GM19025 (cell line): ENCODE results near the gene SWSAP1.
"Not testable (repeated sequence)": the region's sequence is repeated elsewhere in the genome, so short reads cannot be mapped to it uniquely, and the experiment has no call there.

Experiments used
- ATAC-seq: cut with Tn5 transposase; IDR thresholded peaks from one replicate; pipeline ENCODE4 v1.9.1; 2021; ENCODE audit warnings: mild to moderate bottlenecking, low read depth, moderate library complexity; ENCODE audit not compliant: unreplicated experiment

Gene SWSAP1

DNA sequence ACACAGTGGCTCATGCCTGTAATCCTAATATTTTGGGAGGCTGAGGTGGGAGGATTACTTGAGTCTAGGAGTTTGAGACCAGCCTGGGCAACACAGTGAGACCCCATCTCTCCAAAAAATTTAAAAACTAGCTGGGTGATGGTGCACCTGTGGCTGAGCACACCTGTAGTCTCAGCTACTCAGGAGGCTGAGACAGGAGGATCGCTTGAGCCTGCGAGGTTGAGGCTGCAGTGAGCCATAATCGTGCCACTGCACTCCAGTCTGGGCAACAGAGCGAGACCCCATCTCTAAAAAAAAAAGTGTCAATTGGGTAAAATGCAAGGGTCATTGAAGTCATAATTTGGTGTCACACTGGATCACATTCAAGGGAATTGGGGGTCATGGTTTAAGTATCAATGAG, 20.4 kb upstream of the SWSAP1 start:
- not testable (repeated sequence) for ATAC-seq

DNA sequence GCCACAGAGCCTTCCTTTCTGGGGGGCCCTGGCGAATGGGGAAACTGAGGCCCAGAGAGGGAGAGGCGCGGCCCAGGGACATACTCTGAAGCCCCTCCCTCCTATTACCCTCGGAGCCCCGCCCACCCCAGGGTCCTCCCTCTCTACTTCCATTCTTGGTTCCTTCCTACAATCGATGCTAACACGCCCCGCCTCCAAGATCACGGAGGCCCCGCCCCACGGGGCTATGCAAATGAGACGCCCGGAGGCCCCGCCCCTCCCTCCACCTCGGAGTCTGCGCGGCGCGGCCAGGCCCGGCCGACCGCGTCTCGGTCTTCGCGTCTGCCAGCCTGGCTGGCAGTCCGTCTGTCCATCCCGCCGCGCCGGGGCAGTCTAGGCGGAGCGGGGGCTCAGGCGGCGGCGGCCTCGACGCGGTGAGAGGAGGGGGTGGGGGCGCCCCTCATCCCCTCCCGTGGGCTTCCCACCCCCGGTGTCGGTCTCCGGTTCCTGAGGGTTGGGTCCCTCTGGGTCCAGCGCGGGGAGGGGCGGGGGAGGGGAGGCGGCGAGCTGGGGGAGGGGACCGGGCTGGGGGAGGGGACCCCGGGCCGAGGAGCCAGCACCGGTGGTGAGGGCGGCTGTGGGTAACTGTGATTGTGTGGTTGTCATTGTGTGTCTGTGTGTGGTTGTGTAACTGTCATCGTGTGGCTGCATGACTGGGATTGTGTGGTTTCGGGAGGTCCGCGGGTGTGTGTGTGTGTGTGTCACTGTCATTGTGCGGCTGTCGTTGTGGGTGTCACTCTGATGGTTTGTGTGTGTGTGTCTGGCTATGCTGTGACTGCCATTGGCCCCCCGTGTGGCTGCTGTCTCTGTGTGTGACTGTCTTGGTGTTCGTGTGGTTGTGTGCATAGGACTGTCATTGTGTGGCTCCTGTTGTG, 19.0 kb upstream of the SWSAP1 start, which contains the start of gene PLPPR2:
Gene PLPPR2, plus strand, starts transcription at position 273 of the 914 bp plus-strand sequence. CDS start 2,242 bp downstream, outside the sequence.
- ATAC-seq, result no peak

DNA sequence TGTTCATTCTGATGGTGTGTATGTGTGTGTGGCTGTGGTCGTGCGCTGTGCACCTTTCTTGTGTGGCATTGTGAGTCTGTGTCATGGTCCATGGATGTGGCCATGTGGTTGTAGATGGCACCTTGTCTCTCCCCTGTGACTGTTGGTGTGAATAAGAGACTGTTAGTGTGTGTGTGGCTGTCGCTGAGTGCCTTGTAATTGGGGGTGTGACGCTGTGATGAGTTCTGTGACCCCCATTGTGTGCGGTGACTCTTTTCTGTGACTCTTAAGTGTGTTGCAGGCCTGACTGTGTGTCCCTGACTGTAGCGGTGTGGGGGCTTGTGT, 18.4 kb upstream of the SWSAP1 start:
- no peak for ATAC-seq

DNA sequence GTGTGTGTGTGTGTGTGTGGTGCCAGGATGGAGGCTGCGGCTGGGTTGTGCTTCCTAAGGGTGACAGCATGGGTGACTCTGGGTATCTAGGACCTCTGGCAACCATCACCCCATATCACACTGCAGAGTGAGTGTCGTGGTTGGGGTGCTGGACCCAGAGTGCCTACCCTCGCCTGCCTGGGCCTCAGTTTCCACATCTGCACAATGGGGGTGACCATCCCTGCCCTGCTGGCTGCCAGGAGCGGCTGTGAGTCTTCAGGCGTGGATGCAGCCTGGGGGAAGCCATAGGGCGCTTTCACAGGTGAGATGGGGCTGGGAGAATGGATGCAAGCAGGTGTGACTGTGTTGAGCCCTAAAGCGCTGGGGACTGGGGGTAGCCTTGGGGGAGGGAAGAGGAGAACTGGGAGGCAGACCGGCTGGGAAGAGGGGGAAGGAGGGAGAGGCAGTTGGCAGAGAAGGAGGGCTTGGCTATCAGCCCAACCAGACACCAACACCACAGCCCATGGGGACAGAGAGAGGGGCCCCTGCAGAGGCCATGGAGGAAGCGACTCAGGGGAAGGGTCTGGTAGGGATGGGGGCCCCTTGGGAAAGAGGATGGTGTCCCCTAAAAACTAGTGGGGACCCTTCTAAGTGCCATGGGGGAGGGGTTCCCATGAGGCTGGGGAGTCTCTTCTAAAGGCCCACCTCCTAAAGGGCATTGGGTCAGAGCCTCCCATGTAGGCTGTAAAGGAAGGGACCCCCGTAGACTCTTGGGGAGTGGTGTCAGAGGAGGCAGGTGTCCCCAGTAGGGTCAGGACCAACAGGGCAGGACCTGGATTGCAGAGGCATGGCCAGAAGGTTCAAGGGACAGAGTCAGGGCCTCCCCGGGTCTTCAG, 17.6 kb upstream of the SWSAP1 start:
- ATAC-seq, result no peak

DNA sequence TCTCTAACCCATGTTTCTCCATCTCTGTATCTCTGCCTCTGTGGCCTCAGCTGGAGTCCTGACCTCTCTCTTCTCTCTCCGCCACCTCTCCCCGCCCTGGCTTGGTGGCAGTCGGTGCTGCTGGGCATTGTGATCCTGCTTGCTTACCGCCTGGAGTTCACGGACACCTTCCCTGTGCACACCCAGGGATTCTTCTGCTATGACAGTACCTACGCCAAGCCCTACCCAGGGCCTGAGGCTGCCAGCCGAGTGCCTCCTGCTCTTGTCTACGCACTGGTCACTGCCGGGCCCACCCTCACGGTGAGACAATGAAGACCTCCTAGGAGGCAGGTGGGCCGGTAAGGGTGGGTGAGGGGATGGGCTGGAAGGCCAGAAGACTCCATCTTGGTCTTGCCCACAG, 15.0 kb upstream of the SWSAP1 start:
- ATAC-seq, result no peak

DNA sequence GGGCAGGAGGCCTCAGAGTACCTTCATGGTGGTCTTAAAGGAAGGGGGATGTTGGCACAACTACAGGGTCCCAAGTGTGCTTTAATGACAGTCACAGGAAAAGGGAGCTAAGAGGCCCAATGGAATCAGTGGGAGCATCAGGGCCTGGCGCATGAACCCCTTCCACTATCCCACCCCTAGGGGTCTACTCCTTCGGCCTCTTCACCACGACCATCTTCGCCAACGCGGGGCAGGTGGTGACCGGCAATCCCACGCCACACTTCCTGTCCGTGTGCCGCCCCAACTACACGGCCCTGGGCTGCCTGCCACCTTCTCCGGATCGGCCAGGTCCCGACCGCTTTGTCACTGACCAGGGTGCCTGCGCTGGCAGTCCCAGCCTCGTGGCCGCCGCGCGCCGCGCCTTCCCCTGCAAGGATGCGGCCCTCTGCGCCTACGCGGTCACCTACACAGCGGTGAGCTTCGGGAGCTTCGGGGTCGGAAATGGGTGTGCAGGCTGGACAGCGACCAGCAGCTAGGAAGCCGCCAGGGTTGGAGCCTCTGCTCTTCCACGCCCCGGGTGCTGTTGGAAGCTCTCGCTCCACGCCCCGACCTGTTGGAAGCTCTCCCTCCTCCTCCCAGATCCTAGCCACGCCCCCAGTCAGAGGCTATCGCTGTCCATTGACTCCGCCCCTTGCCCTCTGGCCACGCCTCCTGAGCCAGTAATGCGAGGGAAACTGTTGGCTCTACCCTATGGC, 13.3 kb upstream of the SWSAP1 start:
- no peak for ATAC-seq

DNA sequence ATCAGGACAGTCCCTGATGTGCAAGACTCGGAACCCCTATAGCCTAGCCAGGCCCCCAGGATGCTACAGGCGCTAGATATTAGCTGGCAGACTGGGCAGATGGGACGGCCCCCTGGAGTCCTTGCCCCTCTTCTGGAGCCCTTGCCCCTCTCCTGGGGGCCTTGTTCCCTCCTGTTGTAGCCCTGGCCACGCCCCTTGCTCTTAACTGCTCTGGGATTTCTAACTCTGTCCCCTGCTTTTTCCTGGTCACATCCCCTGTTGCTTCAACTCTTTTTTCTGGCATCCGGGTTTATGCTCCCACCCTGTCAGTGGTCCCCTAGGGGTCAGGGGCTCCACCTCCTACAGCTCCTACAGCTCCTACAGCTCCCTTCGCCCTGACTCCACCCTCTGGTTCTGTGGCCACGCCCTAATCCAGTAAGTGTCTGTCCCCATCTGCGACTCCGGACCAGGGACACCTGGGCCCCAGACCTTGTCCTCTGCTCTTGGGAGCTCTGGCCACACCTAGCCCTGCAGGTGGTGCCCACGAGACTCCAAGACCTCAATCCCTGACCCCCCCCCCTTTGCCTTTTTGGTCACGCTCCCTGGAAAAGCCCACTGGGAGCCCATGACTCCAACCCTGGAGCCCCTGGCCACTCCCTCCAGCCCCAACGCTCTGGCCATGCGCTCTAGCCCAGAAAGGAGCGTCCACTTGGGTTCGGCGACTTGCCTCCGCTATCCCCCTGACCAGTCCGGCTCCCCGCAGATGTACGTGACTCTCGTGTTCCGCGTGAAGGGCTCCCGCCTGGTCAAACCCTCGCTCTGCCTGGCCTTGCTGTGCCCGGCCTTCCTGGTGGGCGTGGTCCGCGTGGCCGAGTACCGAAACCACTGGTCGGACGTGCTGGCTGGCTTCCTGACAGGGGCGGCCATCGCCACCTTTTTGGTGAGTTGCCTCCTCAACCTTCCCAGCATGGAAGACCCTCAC, 12.4 kb upstream of the SWSAP1 start:
- ATAC-seq, result no peak

DNA sequence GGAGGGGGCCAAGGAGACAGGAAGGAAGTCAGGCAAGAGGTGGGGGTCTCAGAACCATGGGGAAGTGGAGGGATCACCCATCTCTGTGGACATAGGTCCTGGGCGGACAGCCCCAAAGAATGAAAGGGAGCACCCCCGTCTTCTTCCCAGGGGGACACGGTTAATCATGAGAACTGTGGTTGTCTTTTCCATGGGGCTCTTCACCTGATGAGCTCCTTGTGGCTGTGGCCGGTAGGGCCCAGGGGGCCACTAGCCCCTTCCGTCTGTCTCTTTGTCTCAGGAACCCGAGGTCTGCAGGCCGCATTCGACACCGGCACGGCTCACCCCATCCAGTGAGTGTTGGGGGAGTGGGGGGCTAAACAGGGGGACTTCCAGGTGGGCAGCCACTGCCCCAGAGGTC, 10.6 kb upstream of the SWSAP1 start:
- ATAC-seq, result no peak

DNA sequence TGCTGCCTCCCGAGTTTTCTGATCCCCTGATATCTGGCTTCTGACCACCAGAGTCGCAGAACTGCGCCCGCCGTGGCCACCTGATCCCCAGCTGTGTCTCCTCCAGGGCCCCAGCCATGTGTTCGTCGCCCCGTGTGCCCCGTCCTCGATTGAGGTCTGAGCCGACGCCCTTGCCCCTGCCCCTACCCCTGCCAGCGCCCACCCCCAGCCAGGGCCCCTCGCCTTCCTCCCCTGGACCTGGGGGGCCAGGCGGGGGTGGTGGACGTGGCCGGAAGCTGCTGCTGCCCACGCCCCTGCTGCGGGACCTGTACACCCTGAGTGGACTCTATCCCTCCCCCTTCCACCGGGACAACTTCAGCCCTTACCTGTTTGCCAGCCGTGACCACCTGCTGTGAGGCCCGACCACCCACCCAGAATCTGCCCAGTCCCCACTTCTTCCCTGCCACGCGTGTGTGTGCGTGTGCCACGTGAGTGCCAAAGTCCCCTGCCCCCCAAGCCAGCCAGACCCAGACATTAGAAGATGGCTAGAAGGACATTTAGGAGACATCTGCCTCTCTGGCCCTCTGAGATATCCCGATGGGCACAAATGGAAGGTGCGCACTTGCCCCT, 10.1 kb upstream of the SWSAP1 start:
- no peak for ATAC-seq

DNA sequence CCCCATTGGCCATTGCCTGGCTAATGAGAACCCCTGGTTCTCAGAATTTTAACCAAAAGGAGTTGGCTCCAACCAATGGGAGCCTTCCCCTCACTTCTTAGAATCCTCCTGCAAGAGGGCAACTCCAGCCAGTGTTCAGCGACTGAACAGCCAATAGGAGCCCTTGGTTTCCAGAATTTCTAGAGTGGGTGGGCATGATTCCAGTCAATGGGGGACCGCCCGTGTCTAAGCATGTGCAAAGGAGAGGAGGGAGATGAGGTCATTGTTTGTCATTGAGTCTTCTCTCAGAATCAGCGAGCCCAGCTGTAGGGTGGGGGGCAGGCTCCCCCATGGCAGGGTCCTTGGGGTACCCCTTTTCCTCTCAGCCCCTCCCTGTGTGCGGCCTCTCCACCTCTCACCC, 9.5 kb upstream of the SWSAP1 start:
- ATAC-seq, result no peak

DNA sequence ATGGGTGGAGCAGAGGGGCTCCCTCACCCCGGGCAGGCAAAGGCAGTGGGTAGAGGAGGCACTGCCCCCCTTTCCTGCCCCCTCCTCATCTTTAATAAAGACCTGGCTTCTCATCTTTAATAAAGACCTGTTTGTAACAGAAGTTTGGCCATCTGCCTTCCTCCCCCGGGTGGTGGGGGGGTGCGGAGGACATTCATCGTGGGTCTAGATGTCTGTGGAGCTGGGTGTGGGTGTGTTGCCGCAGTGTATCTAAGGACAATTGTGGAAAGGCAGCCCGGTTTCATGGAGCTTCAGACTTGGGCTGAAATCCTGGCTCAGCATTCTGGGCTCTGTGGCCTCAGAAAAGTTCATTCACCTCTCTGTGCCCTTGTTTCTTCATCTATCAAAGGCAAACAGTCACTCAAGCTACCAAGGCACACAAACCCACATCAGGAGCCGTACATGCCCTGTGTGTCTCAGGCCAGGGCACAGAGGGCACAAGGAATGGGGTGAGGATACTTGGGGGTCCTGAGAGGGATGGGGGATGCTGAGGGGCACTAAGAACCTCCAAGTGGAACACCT, 8.8 kb upstream of the SWSAP1 start:
- ATAC-seq, result no peak

DNA sequence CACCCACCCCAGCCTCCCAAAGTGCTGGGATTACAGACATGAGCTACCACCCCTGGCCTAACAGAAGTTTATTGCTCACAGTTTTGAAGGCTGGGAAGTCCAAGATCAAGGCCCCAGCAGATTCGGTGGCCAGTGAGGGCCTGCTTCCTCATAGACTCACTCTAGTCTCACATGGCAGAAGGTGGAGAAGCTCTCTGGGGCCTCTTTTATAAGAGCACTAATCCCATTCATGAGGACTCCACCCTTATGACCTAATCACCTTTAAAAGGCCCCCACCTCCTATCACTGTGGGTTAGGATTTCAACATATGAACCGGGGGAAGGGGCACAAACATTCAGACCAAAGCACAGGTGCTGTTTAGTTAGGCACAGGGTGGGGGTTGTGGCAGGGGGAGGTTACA, 6.9 kb upstream of the SWSAP1 start:
- no peak for ATAC-seq

DNA sequence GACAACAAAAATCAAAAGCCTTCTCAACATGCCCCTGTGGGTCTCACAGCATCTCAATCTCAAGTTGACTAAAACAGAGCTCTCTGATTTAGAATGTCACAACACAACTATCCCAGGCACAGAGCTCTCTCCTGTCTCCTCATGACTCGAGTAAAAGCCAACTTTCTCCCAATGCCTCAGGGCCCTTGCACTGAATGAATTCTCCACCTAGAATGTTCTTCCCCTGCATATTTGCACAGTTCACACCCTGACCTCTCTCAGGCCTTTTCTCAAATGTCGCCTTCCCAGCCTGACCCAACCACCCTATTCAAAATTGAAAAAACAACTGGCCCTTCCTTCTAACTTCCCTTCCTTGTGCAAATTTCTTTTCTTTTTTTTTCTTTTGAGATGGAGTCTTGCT, 3.7 kb upstream of the SWSAP1 start:
- no peak for ATAC-seq

DNA sequence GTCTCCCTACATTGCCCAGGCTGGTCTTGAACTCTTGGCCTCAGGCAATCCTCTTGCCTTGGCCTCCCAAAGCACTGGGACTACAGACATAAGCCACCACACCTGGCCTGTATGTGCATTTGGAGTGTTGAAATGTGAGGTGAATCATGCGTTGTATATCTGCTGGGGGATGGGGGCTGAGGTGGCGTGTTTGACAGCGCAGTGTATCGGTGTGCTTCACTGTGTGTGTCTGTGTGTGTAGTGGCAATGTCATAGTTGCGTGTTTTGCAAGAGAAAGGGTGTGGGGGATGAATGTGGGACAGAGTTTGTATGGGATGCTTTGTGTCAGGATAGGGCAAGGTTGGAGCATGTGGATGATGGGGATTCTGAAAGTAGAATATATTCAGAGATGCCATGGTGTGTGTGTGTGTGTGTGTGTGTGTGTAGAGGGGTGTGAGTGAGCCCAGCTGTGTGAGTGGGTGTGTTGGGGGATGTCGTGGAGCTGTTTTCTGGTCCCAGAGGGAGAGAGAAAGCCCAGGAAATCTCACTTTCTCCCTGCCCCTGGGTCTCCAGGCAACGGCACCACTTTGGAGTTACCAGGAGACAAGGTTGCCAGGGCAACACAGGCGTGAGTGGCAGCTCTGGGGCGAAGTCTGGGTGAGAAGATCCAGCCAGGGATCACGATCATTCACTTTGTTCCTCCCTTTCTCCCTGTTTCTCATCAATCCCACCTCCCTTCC, 1.1 kb upstream of the SWSAP1 start:
- ATAC-seq, result no peak

DNA sequence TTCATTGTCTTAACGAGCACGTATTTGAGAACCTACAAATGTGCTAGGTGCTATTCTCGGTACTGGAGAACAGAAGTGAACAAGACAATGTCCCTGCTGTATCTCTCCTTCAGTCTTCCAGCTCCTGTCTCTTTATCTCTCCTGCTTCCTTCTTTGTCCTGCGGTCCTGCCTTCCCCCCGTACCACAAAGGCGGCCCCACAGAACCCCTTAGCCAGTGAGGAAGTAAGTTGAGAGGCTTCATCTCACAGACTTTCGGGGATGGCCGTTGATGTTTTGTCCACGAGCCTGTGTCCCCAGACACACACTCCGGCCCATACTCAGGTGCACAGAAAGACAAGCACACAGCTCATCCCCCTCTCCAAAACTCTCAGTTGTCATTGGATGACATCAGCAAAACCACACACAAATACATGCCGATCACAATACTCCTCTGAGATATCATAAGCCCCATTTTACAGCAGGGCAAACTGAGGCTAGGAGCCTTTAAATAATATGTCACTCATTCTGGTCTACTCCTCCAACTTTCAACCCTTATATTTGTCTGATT, 507 bp upstream of the SWSAP1 start:
- no peak for ATAC-seq

DNA sequence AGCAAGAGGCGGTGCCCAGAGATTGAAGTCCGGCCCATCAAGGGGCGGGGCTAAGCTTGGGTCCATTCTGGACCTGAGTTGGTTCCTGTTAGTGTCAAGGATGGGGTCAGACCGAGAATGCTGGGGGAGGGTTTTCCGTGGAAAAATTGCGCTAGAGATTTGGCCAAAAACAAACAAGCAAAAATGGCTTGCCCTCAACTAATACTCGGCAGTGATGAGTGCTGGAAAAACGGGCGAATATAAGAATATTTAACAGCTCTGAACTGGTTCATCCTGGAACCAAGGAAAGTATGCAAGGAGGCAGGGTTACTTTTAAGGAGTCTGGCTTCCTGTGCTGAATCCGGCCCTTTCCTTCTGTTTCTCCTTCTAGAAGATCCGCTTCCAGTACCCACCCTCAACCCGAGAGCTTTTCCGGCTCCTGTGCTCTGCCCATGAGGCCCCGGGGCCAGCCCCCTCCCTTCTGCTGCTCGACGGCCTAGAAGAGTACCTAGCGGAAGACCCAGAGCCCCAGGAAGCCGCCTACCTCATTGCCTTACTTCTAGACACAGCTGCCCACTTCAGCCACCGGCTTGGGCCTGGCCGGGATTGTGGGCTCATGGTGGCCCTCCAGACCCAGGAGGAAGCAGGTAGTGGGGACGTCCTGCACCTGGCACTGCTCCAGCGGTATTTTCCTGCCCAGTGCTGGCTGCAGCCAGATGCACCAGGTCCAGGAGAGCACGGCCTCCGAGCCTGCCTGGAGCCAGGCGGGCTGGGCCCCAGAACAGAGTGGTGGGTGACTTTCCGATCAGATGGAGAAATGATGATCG, 880 bp downstream of the SWSAP1 start:
- ATAC-seq, result no peak

DNA sequence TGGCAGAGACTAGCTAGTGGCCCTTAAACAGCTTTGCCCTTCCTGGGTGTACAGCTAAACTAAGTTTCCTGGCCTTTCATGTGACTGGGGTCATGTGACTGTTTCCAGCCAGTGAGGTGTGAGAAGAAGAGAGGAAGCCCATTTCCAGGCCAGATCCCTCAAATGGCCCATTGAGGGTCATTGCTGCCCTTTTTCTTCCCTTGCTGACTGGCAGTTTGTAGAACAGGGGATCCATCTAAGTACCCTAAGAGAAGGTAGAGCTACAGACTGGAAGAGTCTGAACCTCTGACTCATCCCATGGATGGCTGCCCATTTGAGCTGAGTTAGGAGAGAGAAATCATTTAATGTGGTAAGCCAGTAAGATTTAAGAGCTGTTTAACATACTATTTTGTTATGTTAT, 2.8 kb downstream of the SWSAP1 start:
- ATAC-seq, result no peak
